GM21447 (cell line): ENCODE measurements around the gene TDRD6.
"Not testable (repeated sequence)": the region's sequence is repeated elsewhere in the genome, so short reads cannot be mapped to it uniquely, and the experiment has no call there.

Source experiments
- ATAC-seq: cut with Tn5 transposase; IDR thresholded peaks from one replicate; pipeline ENCODE4 v1.9.1; 2021; ENCODE audit not compliant: unreplicated experiment

The TDRD6 gene

DNA sequence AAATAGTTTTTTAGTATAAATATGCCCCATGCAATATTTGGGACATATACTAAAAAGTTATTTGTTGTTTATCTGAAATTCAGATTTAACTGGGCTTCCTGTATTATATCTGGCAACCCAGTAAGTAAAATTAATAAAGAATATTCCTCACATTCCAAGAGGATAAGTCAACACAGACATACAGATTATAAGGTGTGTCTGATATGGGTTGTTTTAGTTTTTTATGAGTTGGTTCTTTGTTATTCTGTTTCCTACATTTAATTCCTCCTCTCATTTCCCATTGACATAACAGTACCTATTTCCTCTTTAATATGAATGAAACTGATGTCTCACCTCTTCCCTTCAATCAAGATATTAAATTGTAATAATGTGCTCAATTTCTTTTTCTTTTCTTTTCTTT lies 49.2 kb downstream of the TDRD6 start:
- no peak for ATAC-seq

- ATAC-seq: no peak
Measured at GRCh38 chr6:46741482-46741881, 53.8 kb downstream of the TDRD6 start.

DNA sequence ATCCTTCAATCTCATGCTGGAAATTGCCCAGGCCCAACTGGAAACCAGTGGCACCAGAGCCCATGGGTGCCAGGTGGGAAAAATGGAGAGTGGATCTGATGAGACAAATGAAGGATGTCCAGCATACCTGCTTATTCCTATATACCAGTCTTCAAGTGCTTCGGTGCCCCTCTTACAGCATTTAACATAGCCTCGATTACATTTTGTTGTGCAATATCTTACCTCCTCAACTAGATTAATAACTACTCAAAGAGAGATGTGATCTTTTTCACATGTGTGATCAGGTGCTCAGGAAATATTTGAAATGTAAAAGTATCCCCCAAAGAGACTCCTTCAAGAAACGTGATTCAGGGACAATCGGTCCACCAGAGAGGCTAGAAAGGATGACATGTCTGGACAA lies 54.2 kb downstream of the TDRD6 start:
- no peak for ATAC-seq

- no peak for ATAC-seq
Measured at GRCh38 chr6:46743425-46744158, 55.9 kb downstream of the TDRD6 start.

DNA sequence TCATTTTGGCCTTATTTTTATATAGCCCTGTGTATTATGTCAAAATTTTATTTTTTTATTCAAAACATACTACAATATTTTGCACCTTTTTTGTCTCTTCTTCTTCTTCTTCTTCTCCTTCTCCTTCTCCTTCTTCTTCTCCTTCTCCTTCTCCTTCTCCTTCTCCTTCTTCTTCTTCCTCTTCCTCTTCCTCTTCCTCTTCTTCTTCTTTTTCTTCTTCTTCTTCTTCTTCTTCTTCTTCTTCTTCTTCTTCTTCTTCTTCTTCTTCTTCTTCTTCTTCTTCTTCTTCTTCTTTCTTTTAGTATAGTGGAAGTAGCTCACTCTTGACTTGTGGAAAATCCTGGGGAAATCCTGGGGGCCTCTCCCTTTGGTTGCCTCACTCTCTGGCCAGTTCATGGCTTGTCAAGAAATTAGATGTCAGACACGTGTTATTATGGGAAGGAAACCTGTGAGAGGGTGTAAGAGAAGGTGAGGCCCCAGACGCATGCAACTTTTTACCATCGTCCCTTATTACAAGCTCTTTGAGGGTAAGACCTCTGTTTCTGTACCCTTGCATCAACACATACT lies 56.6 kb downstream of the TDRD6 start:
- ATAC-seq: not testable (repeated sequence)

- no peak for ATAC-seq
Measured at GRCh38 chr6:46745973-46746372, 58.3 kb downstream of the TDRD6 start.

DNA sequence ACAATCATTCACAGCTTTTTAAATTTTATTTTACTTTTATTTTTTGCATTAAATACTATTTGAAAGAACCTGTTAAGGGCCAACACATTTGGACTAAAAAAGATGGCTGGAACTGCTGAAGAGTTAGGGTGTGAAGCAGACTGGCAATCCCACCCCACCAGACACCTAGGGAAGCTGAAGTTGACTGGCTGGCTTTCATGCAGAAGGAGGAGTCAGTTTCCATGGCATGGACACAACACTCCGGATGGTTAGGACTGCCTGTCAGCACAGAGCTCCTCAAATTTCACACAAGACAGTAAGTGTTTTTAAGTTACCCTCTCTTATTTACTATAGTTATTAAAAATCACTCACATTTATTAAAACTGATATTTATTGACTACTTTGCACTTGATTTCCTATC lies 59.0 kb downstream of the TDRD6 start, which contains the start of gene ANKRD66:
TSS of gene ANKRD66 (plus strand) at position 238 of the 400 bp plus-strand sequence. CDS start 5,016 bp downstream, outside the sequence.
- no peak for ATAC-seq

- ATAC-seq: no peak
Measured at GRCh38 chr6:46748940-46749503, 61.3 kb downstream of the TDRD6 start.

DNA sequence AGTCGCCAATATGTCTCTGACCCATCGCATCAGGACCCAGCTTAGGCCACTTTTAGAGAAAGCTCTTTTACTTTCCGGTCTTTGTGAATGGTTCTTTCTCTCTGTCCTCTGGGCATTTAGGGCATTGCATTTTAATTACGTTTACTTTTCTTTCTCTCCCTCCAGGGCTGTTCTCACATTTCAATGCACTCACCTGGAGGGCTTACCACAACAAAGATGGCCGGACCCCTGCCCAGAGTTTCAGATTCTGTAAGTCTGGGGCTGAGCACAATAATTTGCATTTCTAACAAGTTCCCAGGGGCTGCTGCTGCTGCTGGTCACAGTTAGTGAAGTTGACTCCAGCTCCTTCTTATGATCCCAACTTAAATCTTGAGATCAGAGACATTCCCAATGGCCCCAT lies 62.0 kb downstream of the TDRD6 start:
- ATAC-seq: no peak

DNA sequence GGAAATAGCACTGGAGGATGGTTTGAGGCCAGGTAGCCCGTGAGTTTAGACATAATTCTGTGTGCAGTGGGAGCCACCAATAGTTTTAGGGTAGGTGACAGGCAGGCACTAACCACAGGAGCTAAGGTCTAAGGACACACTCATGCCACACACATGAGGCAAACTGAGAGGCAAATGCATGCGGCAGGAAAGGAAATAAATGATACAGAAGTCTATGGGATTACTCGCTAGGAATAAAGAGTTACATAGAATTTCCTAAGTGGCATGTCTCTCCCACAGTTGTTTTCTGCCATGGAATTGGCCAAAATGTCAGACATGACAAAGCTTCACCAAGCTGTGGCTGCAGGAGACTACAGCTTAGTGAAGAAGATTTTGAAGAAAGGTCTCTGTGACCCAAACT lies 64.0 kb downstream of the TDRD6 start:
- ATAC-seq: no peak
